Measurements from ENCODE around the gene GULP1.

DNA sequence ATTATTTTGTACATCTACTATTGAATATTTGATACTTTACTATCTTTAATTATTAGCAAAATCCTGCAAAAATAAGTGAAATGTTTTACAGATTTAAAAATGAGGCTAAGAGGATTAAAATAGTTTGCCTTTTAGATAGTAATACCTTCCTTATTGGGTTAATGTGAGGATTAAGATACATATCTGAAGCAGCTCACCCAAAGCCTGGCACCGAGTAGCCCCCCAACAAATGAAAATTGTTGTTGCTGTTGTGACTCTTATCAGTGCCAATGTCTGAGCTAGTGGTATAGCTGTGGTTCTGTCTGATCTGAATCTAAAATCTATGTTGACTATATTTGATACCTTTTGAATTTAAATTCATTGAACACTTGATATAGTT lies 34.6 kb downstream of the GULP1 start:
- TF ChIP-seq CTCF (IDR thresholded peaks at IDR 0.05) (no peak), POLR2A (IDR thresholded peaks at IDR 0.05) (no peak)
